HepG2 (cell line): Measurements from ENCODE around the gene NOX3. TPM values are rescaled to one million over a fixed set of nuclear protein-coding genes. Genes with fewer than 3 reads are reported as not detected.

Experiments
- KDM5A ChIP-seq: fragments of 200-600 bp; sonication (generic); IDR thresholded peaks from 2 replicates; pipeline ENCODE4 v1.7.0; 2018; ENCODE audit warnings: antibody characterized with exemption, mild to moderate bottlenecking, low read length, borderline replicate concordance
- MAF1 ChIP-seq: sonication (generic); formaldehyde crosslinking; IDR thresholded peaks from 2 replicates; pipeline ENCODE4 v1.5.0; 2020; ENCODE audit warnings: missing genetic modification reagents, borderline replicate concordance
- NONO ChIP-seq, 2 experiments: fragments of 450-650 bp in 1 of 2; sonication (generic) in 1 of 2; formaldehyde crosslinking in 1 of 2; IDR thresholded peaks in 1 of 2; conservative IDR thresholded peaks in 1 of 2; 2 replicates each; pipeline versions ENCODE4 v1.6.1 to v1.8.0; 2017 to 2022; ENCODE audit warnings: mild to moderate bottlenecking in 1 of 2, missing genetic modification reagents in 1 of 2, moderate library complexity in 1 of 2
- RFX3 ChIP-seq: IDR thresholded peaks from 2 replicates; pipeline ENCODE4 v1.6.1; 2016; ENCODE audit warnings: missing biosample characterization, missing genetic modification reagents
- SKI ChIP-seq: fragments of 450-650 bp; IDR thresholded peaks from one replicate; pipeline ENCODE4 v1.6.1; 2018; ENCODE audit warnings: mild to moderate bottlenecking; ENCODE audit not compliant: partially characterized antibody
- SP4 ChIP-seq: sonication (generic); formaldehyde crosslinking; IDR thresholded peaks from 2 replicates; pipeline ENCODE4 v1.8.1; 2023; ENCODE audit warnings: mild to moderate bottlenecking, missing genetic modification reagents
- ZBTB8A ChIP-seq: sonication (generic); formaldehyde crosslinking; IDR thresholded peaks from 2 replicates; pipeline ENCODE4 v1.4.0; 2020; ENCODE audit warnings: mild to moderate bottlenecking, low read depth, missing genetic modification reagents, borderline replicate concordance
- ZNF34 ChIP-seq: sonication (generic); formaldehyde crosslinking; IDR thresholded peaks from 2 replicates; pipeline ENCODE4 v1.4.0; 2020; ENCODE audit warnings: mild to moderate bottlenecking, missing genetic modification reagents, borderline replicate concordance
- ZNF589 ChIP-seq: sonication (generic); formaldehyde crosslinking; conservative IDR thresholded peaks from 2 replicates; pipeline ENCODE4 v1.8.0; 2022; ENCODE audit warnings: mild to moderate bottlenecking, moderate library complexity, missing genetic modification reagents
- ZNF709 ChIP-seq: sonication (generic); formaldehyde crosslinking; IDR thresholded peaks from 2 replicates; pipeline ENCODE4 v1.5.0; 2020; ENCODE audit warnings: mild to moderate bottlenecking, missing genetic modification reagents
- ZNF878 ChIP-seq: sonication (generic); formaldehyde crosslinking; IDR thresholded peaks from 2 replicates; pipeline ENCODE4 v1.8.1; 2023; ENCODE audit warnings: mild to moderate bottlenecking, missing genetic modification reagents, moderate library complexity
- polyA plus RNA-seq, 8 experiments: library from polyadenylated mRNA; depleted of rRNA in 3 of 8; stranded (reverse) in 7 of 8; unstranded in 1 of 8; fragments of >200 nt; fragmentation: Illumina TruSeq in 4 of 8; extraction: Trizol in 4 of 8; gene quantifications; 2 replicates each; pipeline versions ENCODE4 v1.2.1 to v1.2.3, GENCODE V29; 2011 to 2016; ENCODE audit warnings: low read depth in 4 of 8, missing spikeins in 1 of 8, mixed read lengths in 1 of 8; ENCODE audit not compliant: insufficient read depth in 1 of 8
- total RNA-seq, 5 experiments: library from RNA; depleted of rRNA; stranded (reverse); fragments of >200 nt; fragmentation: Illumina TruSeq; extraction: Trizol; gene quantifications; 2 replicates each; pipeline ENCODE4 v1.2.3, GENCODE V29; 2016; ENCODE audit warnings: low read depth in 1 of 5
- TF ChIP-seq, protein P1 (sequence below): sonication (generic); formaldehyde crosslinking; IDR thresholded peaks from 2 replicates; pipeline ENCODE4 v1.8.1; 2023; ENCODE audit warnings: mild to moderate bottlenecking, missing genetic modification reagents
- TF ChIP-seq, protein P2 (sequence below): sonication (generic); formaldehyde crosslinking; IDR thresholded peaks from 2 replicates; pipeline ENCODE4 v1.4.0; 2020; ENCODE audit warnings: missing genetic modification reagents, borderline replicate concordance
- TF ChIP-seq, protein P3 (sequence below): sonication (generic); formaldehyde crosslinking; IDR thresholded peaks from 2 replicates; pipeline ENCODE4 v1.4.0; 2020; ENCODE audit warnings: mild to moderate bottlenecking, missing genetic modification reagents
- TF ChIP-seq, protein P4 (sequence below): fragments of 450-650 bp; IDR thresholded peaks from 2 replicates; pipeline ENCODE4 v1.6.1; 2016

NOX3 gene
- total and polyA plus RNA-seq, 2 of the 13 experiments (the other 11 are each of a cell fraction or from before 2014, with no cell fraction given): 0.09 to 0.18 TPM

DNA sequence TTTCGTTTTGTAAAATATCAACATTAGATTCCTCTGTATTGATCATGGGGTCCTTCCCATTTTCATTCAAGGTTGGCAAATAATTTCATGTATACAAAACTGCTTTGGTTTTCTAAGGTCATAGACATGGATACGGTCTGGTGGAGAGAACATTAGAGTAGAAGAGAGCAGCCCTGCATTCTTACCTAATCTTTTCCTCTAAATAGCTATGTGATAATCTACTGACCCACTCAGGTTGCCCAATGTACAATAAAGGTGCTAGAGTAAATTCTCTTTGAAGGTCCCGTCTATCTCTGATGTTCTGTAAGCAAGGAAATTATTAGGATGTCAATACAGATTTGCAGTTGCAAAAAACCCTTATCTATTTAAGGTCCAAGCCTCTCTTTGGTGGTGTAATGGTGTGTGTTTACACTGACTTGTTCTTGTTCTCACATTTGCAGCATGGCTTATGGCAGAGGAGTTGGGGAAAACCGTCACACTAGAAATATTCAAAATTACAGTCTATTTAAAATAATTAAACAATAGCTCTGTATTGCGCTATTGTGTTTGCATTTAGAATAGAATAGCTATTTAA, 31.2 kb upstream of the NOX3 start (continued):
- TF ChIP-seq, protein P1, sequence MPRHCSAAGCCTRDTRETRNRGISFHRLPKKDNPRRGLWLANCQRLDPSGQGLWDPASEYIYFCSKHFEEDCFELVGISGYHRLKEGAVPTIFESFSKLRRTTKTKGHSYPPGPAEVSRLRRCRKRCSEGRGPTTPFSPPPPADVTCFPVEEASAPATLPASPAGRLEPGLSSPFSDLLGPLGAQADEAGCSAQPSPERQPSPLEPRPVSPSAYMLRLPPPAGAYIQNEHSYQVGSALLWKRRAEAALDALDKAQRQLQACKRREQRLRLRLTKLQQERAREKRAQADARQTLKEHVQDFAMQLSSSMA (CRISPR knock-in tag): no peak
- TF ChIP-seq SKI: peak; percentile 92
- peak; percentile 91; the same call in 1 of the 2 replicates for TF ChIP-seq ZNF34 (CRISPR knock-in tag)
- no peak for TF ChIP-seq ZNF709 (CRISPR knock-in tag)
- TF ChIP-seq, protein P2, sequence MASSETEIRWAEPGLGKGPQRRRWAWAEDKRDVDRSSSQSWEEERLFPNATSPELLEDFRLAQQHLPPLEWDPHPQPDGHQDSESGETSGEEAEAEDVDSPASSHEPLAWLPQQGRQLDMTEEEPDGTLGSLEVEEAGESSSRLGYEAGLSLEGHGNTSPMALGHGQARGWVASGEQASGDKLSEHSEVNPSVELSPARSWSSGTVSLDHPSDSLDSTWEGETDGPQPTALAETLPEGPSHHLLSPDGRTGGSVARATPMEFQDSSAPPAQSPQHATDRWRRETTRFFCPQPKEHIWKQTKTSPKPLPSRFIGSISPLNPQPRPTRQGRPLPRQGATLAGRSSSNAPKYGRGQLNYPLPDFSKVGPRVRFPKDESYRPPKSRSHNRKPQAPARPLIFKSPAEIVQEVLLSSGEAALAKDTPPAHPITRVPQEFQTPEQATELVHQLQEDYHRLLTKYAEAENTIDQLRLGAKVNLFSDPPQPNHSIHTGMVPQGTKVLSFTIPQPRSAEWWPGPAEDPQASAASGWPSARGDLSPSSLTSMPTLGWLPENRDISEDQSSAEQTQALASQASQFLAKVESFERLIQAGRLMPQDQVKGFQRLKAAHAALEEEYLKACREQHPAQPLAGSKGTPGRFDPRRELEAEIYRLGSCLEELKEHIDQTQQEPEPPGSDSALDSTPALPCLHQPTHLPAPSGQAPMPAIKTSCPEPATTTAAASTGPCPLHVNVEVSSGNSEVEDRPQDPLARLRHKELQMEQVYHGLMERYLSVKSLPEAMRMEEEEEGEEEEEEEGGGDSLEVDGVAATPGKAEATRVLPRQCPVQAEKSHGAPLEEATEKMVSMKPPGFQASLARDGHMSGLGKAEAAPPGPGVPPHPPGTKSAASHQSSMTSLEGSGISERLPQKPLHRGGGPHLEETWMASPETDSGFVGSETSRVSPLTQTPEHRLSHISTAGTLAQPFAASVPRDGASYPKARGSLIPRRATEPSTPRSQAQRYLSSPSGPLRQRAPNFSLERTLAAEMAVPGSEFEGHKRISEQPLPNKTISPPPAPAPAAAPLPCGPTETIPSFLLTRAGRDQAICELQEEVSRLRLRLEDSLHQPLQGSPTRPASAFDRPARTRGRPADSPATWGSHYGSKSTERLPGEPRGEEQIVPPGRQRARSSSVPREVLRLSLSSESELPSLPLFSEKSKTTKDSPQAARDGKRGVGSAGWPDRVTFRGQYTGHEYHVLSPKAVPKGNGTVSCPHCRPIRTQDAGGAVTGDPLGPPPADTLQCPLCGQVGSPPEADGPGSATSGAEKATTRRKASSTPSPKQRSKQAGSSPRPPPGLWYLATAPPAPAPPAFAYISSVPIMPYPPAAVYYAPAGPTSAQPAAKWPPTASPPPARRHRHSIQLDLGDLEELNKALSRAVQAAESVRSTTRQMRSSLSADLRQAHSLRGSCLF (CRISPR knock-in tag): no peak
- 0 out of 2 replicates have a peak, but pooled peaks have one; percentile 74 for TF ChIP-seq ZBTB8A (CRISPR knock-in tag)
- TF ChIP-seq MAF1 (CRISPR knock-in tag): peak; percentile 41; the same call in 1 of the 2 replicates
- TF ChIP-seq NONO (IDR thresholded peaks at IDR 0.05): no peak
- peak; percentile 78 for TF ChIP-seq NONO (CRISPR knock-in tag; conservative IDR thresholded peaks at IDR 0.05)
- TF ChIP-seq RFX3 (CRISPR knock-in tag): 0 out of 2 replicates have a peak, but pooled peaks have one; percentile 26
- TF ChIP-seq, protein P3, sequence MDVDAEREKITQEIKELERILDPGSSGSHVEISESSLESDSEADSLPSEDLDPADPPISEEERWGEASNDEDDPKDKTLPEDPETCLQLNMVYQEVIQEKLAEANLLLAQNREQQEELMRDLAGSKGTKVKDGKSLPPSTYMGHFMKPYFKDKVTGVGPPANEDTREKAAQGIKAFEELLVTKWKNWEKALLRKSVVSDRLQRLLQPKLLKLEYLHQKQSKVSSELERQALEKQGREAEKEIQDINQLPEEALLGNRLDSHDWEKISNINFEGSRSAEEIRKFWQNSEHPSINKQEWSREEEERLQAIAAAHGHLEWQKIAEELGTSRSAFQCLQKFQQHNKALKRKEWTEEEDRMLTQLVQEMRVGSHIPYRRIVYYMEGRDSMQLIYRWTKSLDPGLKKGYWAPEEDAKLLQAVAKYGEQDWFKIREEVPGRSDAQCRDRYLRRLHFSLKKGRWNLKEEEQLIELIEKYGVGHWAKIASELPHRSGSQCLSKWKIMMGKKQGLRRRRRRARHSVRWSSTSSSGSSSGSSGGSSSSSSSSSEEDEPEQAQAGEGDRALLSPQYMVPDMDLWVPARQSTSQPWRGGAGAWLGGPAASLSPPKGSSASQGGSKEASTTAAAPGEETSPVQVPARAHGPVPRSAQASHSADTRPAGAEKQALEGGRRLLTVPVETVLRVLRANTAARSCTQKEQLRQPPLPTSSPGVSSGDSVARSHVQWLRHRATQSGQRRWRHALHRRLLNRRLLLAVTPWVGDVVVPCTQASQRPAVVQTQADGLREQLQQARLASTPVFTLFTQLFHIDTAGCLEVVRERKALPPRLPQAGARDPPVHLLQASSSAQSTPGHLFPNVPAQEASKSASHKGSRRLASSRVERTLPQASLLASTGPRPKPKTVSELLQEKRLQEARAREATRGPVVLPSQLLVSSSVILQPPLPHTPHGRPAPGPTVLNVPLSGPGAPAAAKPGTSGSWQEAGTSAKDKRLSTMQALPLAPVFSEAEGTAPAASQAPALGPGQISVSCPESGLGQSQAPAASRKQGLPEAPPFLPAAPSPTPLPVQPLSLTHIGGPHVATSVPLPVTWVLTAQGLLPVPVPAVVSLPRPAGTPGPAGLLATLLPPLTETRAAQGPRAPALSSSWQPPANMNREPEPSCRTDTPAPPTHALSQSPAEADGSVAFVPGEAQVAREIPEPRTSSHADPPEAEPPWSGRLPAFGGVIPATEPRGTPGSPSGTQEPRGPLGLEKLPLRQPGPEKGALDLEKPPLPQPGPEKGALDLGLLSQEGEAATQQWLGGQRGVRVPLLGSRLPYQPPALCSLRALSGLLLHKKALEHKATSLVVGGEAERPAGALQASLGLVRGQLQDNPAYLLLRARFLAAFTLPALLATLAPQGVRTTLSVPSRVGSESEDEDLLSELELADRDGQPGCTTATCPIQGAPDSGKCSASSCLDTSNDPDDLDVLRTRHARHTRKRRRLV (CRISPR knock-in tag): no peak
- no peak; the same call in 1 of the 2 replicates for TF ChIP-seq KDM5A
- TF ChIP-seq SP4: no peak; the same call in 1 of the 2 replicates
- TF ChIP-seq, protein P4, sequence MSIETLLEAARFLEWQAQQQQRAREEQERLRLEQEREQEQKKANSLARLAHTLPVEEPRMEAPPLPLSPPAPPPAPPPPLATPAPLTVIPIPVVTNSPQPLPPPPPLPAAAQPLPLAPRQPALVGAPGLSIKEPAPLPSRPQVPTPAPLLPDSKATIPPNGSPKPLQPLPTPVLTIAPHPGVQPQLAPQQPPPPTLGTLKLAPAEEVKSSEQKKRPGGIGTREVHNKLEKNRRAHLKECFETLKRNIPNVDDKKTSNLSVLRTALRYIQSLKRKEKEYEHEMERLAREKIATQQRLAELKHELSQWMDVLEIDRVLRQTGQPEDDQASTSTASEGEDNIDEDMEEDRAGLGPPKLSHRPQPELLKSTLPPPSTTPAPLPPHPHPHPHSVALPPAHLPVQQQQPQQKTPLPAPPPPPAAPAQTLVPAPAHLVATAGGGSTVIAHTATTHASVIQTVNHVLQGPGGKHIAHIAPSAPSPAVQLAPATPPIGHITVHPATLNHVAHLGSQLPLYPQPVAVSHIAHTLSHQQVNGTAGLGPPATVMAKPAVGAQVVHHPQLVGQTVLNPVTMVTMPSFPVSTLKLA: no peak
- 0 out of 2 replicates have a peak, but pooled peaks have one; percentile 69 for TF ChIP-seq ZNF589
- TF ChIP-seq ZNF878 (CRISPR knock-in tag): peak; percentile 93; the same call in 1 of the 2 replicates
